ENCODE measurements around the gene GNB4.

GNB4 gene

DNA sequence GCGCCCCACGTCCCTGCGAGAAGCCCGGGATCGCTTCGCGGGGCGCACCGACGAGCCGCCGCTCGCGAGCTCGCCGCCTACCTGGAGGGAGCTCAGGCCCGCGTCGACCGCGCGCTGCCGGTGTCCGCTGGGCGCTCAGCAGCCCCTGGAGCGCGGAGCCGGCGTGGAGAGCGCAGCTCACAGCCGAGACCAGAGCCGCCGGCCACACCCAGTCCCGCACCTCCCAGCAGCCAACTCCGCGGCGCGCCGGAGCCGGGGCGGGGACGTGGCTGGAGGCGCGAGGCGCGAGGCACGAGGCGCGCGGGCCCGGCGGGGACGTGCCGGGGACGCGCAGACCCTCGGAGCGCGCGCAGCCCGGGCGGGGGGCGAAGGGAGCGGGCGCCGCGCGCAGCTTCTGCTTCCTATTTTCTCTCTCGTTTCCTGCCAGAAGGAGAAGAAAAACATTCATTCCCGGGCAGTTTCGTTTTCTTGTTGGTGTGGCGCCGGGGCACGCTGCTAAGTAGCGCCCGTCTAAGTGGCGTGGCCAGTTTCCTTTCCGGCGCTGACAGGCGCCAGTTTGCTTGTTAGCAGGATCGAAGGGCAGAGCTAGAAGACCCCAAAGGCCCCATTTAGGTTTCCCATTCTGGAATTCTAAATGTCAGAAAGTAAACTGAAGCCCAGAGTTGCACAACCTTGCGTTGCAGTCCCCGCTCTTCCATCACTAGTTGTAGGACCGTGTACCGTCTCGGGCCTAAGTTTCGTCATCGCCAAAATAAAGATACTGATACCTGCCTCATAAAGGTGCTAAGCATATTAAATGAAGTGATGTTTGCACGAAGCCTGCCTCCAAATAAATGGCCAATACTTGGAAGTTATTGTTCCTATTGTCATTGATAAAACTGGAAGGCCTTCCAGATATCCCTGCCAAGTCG is at the start of gene GNB4:
Gene GNB4 (minus strand): TSS at position 206 of the 911 bp plus-strand sequence. CDS start 25,270 bp downstream, outside the sequence.
- peak; percentile 88 for DNase-seq (ENCODE audit: low read depth)
- TF ChIP-seq, protein P1, sequence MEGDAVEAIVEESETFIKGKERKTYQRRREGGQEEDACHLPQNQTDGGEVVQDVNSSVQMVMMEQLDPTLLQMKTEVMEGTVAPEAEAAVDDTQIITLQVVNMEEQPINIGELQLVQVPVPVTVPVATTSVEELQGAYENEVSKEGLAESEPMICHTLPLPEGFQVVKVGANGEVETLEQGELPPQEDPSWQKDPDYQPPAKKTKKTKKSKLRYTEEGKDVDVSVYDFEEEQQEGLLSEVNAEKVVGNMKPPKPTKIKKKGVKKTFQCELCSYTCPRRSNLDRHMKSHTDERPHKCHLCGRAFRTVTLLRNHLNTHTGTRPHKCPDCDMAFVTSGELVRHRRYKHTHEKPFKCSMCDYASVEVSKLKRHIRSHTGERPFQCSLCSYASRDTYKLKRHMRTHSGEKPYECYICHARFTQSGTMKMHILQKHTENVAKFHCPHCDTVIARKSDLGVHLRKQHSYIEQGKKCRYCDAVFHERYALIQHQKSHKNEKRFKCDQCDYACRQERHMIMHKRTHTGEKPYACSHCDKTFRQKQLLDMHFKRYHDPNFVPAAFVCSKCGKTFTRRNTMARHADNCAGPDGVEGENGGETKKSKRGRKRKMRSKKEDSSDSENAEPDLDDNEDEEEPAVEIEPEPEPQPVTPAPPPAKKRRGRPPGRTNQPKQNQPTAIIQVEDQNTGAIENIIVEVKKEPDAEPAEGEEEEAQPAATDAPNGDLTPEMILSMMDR (conservative IDR thresholded peaks at IDR 0.05; ENCODE audit: low read depth, low read length): no peak

GRCh38 chr3:179495483-179495882 is 44.2 kb upstream of the GNB4 start:
- no peak for DNase-seq (ENCODE audit: low read depth)
- TF ChIP-seq, protein P1 (conservative IDR thresholded peaks at IDR 0.05; ENCODE audit: low read depth, low read length): no peak
- no peak overlapping the region for H3K4me3 ChIP-seq (ENCODE audit: low read depth, low read length)

More for the DNA sequence above, at the start of gene GNB4:
- peak within 1 kb of the TSS; percentile 80 for H3K4me3 ChIP-seq (ENCODE audit: low read depth, low read length)

DNA sequence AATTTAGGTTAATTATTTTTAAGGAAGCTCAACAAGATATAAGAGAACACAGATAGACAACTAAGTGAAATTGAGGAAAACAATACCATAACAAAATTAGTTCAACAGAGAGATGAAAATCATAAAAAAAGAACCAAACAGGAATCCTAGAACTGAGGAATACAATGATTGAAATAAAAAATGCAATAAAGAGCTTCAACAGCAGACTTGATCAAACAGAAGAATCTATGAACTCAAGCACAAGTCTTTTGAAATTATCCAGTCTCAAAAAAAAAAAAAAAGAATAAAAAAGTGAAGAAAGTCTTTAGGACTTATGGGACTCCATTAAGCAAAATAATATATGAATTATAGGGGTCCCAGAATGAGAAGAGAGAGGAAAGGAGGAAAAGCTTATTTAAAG is 42.0 kb upstream of the GNB4 start:
- DNase-seq (ENCODE audit: low read depth): no peak
- no peak overlapping the region for H3K4me3 ChIP-seq (ENCODE audit: low read depth, low read length)
- TF ChIP-seq, protein P1 (conservative IDR thresholded peaks at IDR 0.05; ENCODE audit: low read depth, low read length): no peak

DNA sequence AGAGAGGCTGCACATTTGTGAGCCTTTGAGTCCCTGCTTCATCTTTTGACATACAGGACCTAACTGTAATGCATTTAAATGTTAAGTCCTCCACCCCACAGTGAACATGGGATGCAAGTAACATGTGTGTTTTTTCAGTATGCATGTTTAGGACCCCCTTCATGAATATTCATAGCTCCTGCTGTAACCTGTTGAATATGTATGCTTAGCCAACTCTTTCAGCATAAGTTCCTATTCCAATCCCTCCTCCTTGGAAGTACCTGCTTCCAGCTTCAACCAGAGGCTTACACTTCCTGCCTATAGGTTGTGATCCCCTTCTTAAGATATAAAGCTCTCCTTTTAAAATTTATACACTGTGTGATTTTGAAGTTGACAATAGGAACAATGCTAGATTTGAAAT is 36.9 kb upstream of the GNB4 start:
- TF ChIP-seq, protein P1 (conservative IDR thresholded peaks at IDR 0.05; ENCODE audit: low read depth, low read length): no peak
- no peak for DNase-seq (ENCODE audit: low read depth)
- H3K4me3 ChIP-seq (ENCODE audit: low read depth, low read length): no peak overlapping the region

- no peak for DNase-seq (ENCODE audit: low read depth)
- TF ChIP-seq, protein P1 (conservative IDR thresholded peaks at IDR 0.05; ENCODE audit: low read depth, low read length): no peak
- no peak overlapping the region for H3K4me3 ChIP-seq (ENCODE audit: low read depth, low read length)
Measured at GRCh38 chr3:179486806-179487205, 35.5 kb upstream of the GNB4 start.

- DNase-seq (ENCODE audit: low read depth): no peak
- H3K4me3 ChIP-seq (ENCODE audit: low read depth, low read length): no peak overlapping the region
- TF ChIP-seq, protein P1 (conservative IDR thresholded peaks at IDR 0.05; ENCODE audit: low read depth, low read length): no peak
Measured at GRCh38 chr3:179482857-179483256, 31.6 kb upstream of the GNB4 start.

DNA sequence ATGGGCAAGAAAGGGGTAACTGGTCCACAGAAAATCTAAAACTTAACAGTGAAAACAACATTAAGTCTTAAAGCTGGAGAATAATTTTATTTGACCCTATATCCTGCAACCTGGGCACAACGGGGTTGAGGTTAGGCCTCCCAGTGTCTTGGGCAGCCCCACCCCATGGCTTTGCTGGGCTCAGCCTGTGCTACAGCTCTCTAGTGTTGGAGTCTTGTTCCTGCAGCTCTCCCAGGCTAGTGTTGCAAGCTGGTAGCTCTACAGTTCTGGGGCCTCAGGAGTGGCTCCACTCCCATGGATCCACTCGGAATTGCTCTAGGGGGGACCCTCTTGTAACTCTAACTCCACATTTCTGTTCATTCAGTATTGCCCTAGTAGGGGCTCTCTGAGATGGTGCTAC is 24.9 kb upstream of the GNB4 start:
- TF ChIP-seq, protein P1 (conservative IDR thresholded peaks at IDR 0.05; ENCODE audit: low read depth, low read length): no peak
- no peak overlapping the region for H3K4me3 ChIP-seq (ENCODE audit: low read depth, low read length)
- no peak for DNase-seq (ENCODE audit: low read depth)

All from choroid plexus epithelial cell (primary cell).